ENCODE measurements around the gene DTNB.

GRCh38 chr2:25369439-25369838 is 303.9 kb downstream of the DTNB start:
- TF ChIP-seq CTCF (conservative IDR thresholded peaks at IDR 0.05; ENCODE audit: low read depth, low read length), result no peak
- no peak for TF ChIP-seq EZH2 (IDR thresholded peaks at IDR 0.05; ENCODE audit: borderline replicate concordance, low read depth, low read length, poor library complexity, severe bottlenecking)

All from A673 (cell line).